Medulla oblongata (tissue), 1 donor: ENCODE data around the gene SCYGR6.
"Not testable (repeated sequence)": the region's sequence is repeated elsewhere in the genome, so short reads cannot be mapped to it uniquely, and the experiment has no call there.

Experiments
- DNase-seq: peaks from one replicate; pipeline ENCODE4 v3.0.0-alpha.2; 2015; ENCODE audit errors: extremely low spot score

The SCYGR6 gene, protein sequence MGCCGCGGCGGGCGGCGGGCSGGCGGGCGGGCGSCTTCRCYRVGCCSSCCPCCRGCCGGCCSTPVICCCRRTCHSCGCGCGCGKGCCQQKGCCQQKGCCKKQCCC

DNA sequence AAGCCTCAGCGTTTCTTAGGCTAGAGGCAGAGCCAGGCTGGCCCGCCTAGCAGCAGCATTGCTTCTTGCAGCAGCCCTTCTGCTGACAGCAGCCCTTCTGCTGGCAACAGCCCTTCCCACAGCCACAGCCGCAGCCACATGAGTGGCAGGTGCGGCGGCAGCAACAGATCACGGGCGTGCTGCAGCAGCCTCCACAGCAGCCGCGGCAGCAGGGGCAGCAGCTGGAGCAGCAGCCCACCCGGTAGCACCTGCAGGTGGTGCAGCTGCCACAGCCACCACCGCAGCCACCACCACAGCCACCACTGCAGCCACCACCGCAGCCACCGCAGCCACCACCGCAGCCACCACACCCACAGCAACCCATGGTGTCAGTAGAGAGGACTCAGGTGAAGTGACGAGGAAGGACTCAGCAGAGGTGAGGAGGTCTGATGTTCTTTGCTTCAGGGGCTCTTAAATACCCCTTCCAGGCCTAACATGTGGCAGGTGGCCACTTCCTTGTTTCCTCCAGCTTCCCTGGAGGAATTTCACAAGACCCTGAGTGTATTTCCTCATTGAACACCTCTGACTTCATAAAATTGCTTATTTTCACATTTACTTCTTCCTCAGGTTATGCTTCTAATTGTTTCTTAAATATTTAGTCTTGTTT lies at the start of gene SCYGR6:
SCYGR6 (minus strand) TSS at position 364 of the 646 bp plus-strand sequence; CDS start at position 364, 0 bp downstream.
- DNase-seq: no peak

DNA sequence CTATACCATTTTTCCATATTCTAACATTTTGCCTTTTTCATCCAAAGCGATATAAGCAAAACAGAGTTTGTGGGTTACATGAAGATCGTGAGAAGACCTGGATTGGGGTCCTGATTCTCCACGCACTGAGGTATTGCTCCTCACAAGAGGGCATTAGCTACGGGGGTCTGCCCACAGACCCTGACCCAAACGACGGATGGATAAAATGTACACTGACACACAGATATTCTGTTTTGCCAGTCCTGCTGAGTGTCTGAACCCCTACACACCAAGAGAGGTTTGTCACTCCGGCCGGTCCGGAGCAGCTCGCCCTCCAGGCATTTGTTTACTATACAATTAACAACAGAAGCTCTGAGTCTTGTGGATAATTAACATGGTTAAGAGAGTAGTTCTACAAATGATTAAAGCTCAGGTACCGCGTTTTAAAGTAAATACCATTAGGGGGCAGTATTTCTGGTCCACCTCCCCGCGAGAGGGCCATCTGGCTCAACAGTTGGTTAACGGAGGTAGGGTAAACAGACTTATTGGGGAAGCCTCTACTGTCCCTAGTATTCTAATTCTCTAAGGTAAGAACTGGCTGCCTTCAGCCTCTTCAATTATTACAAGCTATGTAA lies 49.6 kb upstream of the SCYGR6 start:
- no peak for DNase-seq

DNA sequence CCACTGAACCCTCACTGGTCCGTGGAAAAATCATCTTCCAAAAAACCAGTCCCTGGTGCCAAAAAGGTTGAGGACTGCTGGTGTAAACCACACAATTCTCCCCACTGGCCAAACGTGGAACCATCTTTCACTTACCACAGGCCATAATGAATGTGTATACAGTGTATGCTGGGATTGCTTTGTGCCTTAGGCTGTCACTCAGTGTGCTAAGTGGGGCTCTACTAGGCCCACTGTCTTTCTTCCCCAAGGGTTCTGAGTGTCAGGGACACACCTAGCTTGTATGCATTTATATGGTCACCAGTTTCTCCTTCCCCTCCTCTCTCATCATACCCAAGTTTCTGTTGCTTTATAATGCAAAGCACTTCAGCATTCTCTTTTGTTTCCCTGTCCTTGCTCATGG lies 48.4 kb upstream of the SCYGR6 start:
- no peak for DNase-seq

DNA sequence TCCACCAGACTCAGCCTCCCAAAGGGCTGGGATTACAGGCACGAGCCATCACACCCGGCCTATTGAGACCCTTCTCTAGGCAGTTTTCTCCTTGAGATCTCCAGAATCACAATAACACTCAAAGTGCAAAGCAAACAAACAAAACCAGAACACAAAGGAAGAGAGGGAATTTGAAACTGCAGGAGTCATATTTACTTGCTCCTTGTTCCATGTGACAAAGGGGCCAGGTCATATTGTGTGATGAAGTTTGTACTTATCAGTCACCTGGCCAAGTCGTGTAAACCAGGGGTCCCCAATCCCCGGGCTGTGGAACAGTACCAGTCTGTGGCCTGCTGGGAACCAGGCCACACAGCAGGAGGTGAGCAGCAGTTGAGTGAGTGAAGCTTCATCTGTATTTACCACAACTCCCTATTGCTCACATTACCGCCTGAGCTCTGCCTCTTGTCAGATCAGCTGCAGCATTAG lies 47.7 kb upstream of the SCYGR6 start:
- no peak for DNase-seq

DNA sequence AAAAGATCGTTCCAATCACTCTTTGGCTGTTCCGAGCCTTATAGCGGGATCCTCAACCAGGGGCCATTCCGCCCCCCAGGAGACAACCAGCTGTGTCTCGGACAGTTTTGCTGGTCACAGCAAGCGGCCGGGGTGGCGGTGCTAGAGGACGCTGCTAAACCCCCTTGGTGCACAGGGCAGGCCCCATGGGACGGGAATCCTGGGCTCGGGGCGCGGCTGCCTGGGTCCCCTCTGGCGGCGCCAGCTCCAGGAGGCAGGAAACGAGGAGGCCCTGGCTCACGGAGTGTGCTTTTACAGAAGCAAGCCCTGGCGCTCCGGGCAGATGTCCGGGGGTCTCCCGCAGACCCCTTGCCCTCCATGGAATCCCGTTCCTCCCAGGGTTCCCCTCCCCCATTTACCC lies 43.3 kb upstream of the SCYGR6 start:
- DNase-seq: no peak

DNA sequence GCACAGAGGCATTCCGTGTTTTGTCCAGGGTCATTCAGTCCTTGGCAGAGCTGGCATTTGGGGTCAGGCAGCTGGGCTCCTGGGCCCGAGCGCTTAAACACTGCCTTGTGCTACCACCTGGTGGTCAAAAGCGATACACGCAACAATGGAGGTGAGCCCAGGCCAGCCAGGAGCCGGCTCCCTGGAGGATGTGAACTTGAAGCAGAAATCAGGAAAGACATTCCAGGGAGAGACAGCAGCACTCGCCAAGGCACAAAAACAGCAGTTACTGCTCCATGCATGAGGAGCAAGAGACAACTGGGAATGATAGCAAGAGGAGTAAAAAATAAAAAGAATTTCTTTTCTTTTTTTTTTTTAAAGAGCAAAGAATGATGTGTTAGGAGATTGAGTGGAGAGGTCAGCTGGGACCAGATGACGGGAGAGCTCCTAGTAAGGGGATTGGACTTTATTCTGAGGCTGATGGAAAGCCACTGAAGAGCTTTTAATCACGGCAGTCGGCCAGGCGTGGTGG lies 41.9 kb upstream of the SCYGR6 start:
- DNase-seq: peak; percentile 90

DNA sequence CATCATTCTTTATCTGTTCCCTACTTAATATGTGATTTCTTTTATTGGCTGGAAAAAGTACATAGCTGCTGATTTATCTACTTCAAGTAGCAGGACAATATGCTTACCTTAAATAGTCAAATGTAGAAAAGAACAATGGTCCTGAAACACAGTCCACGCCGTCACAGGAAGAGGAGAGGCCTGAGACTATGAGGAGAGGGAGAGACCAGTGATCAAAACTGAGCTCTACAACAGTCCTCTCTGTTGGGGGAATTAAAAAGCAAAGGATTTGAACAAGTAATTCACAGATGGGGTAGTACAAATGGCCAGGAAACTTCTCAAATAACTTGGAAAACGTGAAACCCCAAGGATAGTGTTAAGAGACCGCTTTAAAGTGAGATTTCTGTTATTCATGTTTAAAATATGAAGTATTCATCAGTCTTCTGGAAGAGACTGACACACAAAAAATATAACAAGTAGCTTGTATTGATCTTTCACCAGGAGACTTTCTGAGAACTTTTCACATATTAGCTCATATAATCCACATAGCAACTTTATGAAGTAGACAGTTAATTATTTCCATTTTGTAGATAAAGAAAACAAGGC lies 41.3 kb upstream of the SCYGR6 start:
- DNase-seq: peak; percentile 8

DNA sequence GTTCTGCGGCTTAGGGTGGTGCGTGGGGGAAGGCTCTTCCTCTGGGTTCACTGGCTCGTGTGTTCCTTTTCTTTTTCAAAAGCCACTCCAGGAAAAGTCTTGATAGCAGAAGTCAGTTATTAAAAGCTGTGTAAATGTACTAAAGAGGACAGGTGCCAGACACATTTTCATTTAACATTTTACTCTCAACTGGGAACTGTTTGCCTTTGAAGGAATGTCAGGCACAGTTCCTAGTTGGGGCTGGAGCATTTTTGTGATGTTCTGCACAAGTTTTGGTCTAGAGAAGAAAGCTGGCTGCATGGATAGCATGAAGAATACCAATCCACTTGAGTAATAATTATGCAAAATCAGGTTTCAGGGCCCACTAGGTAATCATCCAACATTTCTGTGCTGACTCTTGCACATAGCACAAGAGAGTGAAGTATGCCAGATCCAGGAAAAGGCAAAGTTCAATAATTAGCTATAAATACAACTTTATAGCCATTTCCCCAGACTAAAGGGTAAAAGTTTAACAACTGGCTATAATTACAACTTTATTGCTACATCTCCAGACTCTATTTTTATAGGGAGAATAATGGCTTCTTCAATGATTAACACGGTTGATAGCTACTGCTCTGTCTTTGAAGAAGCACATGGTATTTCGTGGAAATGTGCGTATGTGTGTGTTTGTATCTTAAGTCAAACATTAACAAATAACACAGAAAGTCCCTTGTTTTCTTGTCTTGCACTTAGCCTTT lies 37.4 kb upstream of the SCYGR6 start:
- DNase-seq: no peak

DNA sequence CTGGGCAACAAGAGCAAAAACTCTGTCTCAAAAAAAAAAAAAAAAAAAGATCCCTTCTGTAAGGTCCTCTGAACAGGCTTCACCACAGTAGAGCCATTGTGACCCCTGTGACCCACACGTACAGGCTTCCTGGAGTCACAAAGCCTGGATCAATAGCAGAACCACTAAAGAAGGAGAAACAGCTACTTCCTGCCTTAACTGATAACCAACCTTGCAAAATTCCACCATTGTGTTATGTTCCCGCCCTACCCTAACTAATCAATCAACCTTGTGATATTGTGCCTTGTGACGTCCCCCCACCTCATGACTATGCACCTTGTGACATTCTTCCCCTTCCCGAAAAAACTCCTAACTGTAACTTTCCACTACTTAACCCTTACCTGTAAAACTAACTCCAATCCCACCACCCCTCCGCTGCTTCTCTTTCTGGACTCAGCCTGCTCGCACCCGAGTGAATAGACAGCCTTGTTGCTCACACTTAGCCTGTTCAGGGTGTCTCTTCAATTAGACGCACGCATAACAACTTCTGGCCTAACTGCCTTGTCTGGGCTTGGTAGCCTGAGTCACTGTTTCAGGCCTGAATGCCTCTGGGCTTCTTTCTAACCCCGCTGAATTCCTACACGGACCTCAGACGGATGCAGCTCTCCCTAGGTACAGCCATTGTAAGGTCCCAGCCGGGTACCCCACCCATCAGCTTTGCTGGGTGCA lies 35.0 kb upstream of the SCYGR6 start:
- DNase-seq: no peak

DNA sequence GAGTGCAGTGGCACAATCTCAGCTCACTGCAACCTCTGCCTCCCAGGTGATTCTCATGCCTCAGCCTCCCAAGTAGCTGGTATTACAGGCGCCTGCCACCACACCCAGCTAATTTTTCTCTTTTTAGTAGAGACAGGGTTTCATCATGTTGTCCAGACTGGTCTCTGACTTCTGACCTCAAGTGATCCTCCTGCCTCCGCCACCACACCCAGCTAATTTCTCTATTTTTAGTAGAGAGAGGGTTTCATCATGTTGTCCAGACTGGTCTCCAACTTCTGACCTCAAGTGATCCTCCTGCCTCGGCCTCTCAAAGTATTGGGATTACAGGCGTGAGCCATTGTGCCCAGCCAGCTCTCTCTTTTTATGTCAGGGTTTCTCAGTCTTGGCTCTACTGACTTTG lies 31.7 kb upstream of the SCYGR6 start:
- DNase-seq: not testable (repeated sequence)

DNA sequence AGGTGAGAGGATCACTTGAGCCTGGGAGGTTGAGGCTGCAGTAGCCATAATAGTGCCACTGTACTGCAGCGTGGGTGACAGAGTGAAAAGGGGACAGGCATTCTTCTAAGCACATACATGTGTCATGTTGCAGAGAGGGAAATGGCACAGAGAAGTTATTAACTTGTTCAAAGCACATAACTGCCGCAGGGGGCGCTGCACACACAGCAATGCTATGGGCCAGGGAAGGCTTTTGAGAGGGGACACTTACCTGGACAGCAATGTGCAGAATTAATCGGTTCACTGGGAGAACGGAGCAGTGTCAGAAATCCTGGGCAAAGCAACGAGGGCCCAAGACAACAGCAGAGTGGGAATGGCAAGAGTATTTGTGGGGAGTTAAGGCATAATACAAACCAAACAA lies 23.5 kb upstream of the SCYGR6 start:
- DNase-seq: no peak

DNA sequence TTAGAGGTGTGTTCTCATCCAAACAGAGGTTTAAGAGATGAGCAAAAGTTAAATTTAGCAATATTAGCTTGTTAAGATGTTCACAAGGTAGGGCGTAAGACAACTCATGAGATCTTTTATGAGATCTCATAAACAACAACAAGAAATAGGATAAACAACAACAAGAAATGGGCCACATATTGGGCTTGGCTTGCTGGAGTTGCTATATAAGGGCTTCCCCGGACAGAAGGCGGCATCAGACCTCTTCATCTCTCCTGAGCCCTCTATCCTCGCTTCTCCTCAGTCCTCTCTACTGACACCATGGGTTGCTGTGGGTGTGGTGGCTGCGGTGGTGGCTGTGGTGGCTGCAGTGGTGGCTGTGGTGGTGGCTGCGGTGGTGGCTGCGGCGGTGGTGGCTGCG lies 21.0 kb upstream of the SCYGR6 start, which contains the start of gene SCYGR8:
SCYGR8 (plus strand) TSS at position 301 of the 400 bp plus-strand sequence; CDS start at position 301, 0 bp downstream.
- no peak for DNase-seq

DNA sequence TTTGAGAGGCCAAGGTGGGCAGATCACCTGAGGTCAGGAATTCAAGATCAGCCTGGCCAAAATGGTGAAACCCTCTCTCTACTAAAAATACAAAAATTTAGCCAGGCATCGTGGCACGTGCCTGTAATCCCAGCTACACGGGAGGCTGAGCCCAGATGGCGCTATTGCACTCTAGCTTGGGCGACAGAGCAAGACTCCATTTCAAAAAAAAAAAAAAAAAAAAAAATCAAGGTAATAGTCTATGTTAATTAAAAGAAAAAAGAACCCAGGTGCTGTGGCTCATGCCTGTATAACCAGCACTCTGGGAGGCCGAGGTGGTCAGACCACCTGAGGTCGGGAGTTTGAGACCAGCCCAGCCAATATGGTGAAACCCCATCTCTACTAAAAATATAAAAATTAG lies 16.1 kb upstream of the SCYGR6 start:
- DNase-seq: not testable (repeated sequence)

DNA sequence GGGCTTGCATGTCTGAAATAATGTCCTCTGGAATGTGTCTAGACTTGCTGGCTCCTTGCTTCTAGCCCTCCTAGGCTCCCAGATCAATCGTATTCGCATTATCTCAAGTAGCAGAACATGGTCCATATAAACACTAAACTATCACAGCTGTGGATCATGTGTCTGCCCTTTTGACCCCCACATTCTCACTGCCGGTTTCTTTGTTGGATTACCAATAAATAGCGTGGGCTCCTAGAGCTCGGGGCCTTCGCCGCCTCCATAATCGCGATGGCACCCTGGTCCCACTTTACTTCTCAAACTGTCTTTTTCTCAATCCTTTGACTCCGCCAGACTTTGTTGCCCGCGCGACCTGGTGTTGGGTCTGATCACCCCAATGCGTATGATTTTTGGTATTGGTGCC lies 14.8 kb upstream of the SCYGR6 start:
- DNase-seq: no peak

DNA sequence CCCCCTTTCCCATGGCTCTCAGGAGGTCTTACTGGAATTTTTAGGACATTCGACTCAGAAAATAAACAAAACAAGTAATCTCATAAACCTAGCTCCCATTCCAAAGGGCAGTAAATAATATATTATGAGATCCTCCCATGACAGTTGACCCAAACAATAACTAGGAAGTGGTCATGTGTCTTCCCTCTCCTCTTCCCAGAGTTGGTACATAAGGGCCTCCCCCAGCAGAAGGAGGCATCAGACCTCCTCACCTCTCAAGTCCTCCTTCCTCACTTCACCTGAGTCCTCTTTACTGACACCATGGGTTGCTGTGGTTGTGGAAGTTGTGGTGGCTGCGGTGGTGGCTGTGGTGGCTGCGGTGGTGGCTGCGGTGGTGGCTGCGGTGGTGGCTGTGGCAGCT lies 3.5 kb upstream of the SCYGR6 start, which contains the start of gene SCYGR7:
SCYGR7 (plus strand) TSS at position 301 of the 400 bp plus-strand sequence; CDS start at position 301, 0 bp downstream.
- DNase-seq: no peak

DNA sequence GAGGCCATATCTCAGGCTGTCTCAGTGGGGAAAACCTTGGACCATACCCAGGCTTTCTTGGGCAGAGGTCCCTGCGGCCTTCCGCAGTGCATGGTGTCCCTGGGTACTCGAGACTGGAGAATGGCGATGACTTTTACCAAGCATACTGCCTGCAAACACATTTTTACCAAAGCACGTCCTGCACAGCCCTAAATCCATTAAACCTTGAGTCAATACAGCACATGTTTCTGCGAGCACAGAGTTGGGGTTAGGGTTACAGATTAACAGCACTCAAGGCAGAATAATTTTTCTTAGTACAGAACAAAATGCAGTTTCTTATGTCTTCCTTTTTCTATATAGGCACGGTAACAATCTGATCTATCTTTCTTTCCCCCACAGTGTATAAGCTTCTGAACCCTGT lies 1.7 kb downstream of the SCYGR6 start:
- not testable (repeated sequence) for DNase-seq

DNA sequence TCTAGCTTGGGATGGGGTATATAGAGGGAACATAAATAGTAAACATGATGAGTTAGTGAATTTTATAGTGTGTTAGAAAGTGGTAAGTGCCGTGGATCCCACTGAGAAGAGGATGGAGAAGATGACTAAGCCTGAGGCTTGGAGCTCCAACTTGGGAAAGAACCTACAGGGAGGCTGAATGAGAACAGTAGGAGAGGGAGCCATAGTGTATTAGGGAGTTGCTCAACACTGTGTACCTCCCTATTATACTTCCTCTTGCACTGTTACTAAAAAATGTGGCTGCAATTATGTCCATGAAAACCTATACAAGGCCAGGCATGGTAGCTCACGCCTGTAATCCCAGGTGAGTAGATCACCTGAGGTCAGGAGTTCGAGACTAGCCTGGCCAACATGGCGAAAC lies 3.9 kb downstream of the SCYGR6 start:
- no peak for DNase-seq

DNA sequence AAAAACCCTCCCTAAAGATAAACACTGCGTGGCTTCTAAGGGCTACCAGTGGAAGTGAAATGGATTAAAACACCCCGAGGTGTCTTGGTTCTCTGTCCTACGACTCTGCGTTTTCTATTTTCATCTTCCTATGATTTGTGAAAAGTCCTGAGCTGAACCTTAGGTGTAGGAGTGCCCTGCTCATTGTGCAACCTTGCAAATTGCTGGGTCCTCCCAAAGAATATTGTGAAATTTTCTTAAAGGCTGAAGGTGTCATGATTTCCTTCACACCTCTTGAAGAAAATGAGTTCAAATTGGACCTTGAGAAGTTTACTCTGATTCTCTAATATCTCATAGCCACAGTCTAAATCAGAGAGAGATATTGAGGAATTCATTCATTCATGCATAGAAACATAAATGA lies 4.9 kb downstream of the SCYGR6 start:
- DNase-seq: no peak

DNA sequence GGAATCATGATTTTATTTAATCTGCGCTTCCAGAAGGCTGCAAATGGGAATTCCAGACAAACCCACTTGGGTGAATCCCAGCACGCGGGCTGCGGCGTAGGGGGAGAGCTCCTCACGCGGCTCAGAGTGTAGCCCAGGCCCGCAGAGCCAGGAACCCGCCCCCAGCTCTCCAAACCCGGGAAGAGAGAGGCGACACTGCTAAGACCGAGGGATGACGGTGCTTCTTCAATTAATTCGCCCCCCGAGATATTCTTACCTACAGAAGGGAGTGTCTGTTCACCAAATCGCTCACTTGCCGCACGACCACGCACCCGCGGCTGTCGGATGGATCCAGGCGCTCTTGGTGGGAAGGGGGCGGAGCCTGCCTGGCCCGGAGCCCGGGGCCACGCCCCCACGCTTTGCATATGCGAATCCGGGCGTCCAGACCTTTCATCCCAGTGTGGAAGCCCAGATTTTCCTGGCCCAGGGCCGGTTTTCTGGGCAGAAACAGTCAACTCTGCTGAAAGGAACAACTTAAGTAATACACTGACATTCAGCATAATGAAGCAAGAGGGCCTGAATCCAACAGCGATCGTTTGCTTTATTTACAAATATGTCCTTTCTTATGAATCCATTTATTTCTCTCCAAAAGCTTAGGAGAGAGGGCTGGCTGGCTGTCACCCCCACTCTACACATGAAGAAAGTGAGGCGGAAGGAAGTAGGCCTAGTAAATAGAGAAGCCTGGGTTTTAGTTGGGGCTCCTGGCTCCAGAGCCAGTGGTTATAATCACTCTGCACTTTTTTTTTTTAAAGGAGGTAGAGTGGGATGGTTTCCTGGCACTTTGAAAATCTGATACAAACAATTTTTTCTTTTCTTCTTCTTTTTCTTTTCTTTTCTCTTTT lies 6.6 kb downstream of the SCYGR6 start, which contains the start of gene SLC19A3:
SLC19A3 (minus strand) TSS at position 342 of the 881 bp plus-strand sequence. CDS start 15,710 bp downstream, outside the sequence.
- DNase-seq: peak; percentile 90

DNA sequence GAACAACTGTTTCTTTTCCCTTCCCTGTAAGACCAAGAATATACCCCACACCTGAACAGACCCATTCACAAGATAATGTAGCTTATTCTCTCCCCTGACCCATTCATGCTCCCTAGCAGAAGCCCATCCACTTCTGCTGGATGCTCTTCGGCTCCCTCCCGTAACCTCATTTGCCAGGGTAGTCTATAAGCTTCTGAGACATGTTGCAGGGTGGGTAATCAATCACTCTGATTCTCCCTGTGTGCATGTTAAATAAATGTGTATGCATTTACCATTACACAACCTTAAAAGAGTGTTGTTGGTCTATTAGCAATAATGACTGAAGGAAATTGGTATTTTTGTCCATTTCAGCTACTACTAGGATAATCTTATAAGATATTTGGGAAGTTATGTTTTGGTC lies 8.1 kb downstream of the SCYGR6 start:
- DNase-seq: no peak
